22Rv1 (cell line): ENCODE measurements around the gene STK31.

ENCODE experiments used
- CTCF ChIP-seq: fragments of 450-650 bp; IDR thresholded peaks from 2 replicates; pipeline ENCODE4 v1.5.1; 2017; ENCODE audit warnings: mild to moderate bottlenecking
- ZFX ChIP-seq: fragments of 450-650 bp; IDR thresholded peaks from 2 replicates; pipeline ENCODE4 v1.6.1; 2017; ENCODE audit warnings: antibody characterized with exemption, borderline replicate concordance

DNA sequence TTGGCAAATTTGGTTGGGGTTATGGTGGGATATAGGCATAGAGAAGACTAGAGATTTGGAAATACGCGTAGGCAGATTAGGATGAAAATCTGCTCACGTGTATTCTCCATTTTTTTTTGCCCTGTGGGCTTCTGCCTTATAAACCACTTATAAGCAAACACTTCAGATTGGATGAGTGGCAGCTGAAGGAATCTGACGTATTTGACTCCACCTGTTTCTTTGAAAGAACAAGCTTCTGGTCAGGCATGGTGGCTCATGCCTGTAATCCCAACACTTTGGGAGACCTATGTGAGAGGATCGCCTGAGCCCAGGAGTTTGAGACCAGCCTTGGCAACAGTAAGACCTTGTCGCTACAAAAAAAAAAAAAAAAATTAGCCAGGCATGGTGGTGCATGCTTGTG lies 5.1 kb downstream of the STK31 start:
- no peak for TF ChIP-seq CTCF
- no peak for TF ChIP-seq ZFX
